OCI-LY7 (cell line): ENCODE data around the gene GPR146.

ENCODE experiments used
- CTCF ChIP-seq: fragments of 200-600 bp; sonication (generic); conservative IDR thresholded peaks from 2 replicates; pipeline ENCODE4 v1.5.1; 2014; ENCODE audit warnings: mild to moderate bottlenecking, antibody characterized with exemption, low read length, moderate library complexity, mixed read lengths
- EZH2phosphoT487 ChIP-seq: fragments of 200-600 bp; sonication (generic); IDR thresholded peaks from 2 replicates; pipeline ENCODE4 v1.6.1; 2018; ENCODE audit warnings: low read depth, borderline replicate concordance, mild to moderate bottlenecking, mixed run types, antibody characterized with exemption, low read length, moderate library complexity, mixed read lengths

GRCh38 chr7:1093502-1093843, 49.1 kb downstream of the GPR146 start:
- TF ChIP-seq CTCF: no peak
- TF ChIP-seq EZH2phosphoT487: no peak
